HTR-8/SVneo (cell line): ENCODE results near the gene ZNF423.

Source experiments
- DNase-seq: peaks from one replicate; pipeline ENCODE4 v3.0.0; 2011; ENCODE audit warnings: low spot score, mixed read lengths; ENCODE audit not compliant: insufficient read length
- FAIRE-seq: peaks from 2 replicates; lab custom pipeline; 2011; peaks lifted over from hg19 to GRCh38; lab: Jason Lieb, UNC

The ZNF423 gene

GRCh38 chr16:49483251-49483650 is 372.7 kb downstream of the ZNF423 start:
- DNase-seq (no peak), FAIRE-seq (no peak)

GRCh38 chr16:49482690-49483089 is 373.2 kb downstream of the ZNF423 start:
- no peak for FAIRE-seq
- no peak for DNase-seq

DNA sequence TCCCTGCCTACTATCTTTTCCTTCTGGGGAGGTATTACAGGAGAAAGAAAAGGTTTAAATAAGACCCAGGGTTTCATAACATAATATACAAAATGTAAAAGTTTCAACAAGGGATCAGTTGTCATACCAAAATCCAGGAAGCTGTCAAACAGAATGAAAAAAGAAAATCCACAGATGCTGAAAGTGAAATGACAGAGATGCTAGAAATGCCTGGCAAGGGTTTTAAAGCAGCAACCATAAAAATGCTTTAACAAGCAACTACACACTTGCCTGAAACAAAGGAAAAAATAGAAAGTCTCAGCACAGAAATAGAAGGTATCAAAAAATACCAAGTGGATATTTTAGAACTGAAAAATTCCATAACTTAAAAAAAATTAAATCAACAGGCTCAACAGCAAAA is 377.3 kb downstream of the ZNF423 start:
- DNase-seq (no peak), FAIRE-seq (no peak)

GRCh38 chr16:49478107-49478506 is 377.8 kb downstream of the ZNF423 start:
- DNase-seq: no peak
- FAIRE-seq: no peak

DNA sequence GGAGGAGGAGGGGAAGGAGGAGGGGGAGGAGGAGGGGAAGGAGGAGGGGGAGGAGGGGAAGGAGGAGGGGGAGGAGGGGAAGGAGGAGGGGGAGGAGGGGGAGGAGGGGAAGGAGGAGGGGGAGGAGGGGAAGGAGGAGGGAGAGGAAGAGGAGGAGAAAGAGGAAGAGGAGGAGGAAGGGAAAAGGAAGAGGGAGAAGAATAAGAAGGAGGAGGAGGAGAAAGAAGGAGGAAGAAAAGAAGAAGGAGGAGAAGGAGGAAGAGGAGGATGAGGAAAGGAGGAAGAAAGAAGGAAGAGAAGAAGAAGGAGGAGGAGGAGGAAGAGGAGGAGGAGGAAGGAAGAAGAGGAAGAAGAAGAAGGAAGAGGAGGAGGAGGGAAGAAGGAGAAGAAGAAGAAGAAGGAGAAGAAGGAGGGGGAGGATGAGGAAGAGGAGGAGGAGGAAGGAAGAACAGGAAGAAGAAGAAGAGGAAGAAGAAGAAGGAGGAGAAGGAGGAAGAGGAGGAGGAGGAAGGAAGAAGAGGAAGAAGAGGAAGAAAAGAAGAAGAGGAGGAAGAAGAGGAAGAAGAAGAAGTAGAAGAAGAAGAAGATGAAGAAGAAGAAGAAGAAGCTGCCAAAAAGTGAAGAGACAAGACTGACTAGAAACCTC is 378.5 kb downstream of the ZNF423 start:
- FAIRE-seq: no peak
- no peak for DNase-seq

GRCh38 chr16:49474741-49475140 is 381.2 kb downstream of the ZNF423 start:
- no peak for DNase-seq
- no peak for FAIRE-seq

- no peak for DNase-seq
- no peak for FAIRE-seq
Measured at GRCh38 chr16:49473773-49474172, 382.1 kb downstream of the ZNF423 start.

DNA sequence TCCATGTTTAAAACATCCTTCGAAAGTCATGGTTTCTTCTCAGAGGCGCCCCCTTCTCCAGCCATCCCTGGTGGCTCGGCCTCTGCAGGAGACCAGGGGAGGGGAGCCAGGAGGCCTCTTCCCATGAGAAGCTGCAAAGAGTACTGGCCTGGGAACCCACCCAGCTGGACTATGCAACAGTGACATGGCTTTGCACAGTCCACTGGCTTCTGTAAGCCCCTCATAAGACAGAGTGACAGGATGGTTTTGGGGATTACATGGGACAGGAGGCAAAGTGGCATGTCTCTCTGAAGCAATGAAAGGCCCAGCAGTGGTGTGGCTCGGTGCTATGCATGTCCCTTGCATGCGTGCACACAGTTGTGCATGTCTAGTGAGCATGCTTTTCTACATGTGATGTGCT is 382.8 kb downstream of the ZNF423 start:
- FAIRE-seq: no peak
- no peak for DNase-seq

DNA sequence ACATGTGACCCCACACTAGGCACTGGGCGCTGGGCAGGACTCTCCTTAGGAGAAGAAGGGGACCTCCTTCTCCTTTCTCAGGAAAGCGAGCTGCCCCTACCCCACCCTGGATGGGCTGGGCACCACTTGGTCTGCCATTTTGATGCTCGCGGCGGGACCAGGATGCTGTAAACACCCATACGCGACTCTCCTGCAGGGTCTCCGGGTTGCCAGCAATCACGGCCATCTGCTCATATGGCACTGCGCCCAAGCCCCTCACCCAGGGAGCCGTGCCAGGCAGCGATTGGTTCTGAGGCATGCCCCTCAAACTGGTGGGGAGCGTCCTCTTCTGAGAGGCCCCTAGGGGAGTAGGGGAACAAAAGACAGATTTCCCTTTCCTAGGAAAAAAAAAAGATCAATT is 383.3 kb downstream of the ZNF423 start:
- DNase-seq: no peak

GRCh38 chr16:49471038-49471727 is 384.7 kb downstream of the ZNF423 start:
- DNase-seq: no peak
- no peak for FAIRE-seq

More for the DNA sequence above, 383.3 kb downstream of the ZNF423 start:
- no peak for FAIRE-seq

DNA sequence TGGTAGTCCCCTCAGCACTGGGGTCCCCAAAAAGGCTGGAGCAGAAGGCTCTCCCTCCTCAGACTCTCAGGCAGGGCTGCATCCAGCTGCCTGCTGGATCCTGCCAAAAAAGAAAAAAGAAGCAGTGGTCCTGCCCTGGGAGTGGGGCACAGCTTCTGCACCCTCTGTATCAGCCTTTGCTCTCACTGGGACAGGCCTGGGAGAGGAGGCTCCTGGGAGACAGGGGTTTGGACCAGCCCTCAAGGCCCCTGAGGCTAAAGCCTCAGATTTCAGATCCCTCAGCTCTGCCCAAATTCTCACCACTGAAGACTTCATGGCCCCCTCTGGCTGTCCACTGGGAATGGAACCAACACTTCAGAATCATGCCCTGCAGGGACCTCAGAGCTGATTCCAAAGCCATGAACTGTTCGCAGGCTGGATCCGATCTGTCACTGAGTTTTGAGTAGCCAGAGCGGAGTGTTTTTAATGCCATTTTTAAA is 385.4 kb downstream of the ZNF423 start:
- FAIRE-seq (no peak), DNase-seq (no peak)

- no peak for DNase-seq
- FAIRE-seq: no peak
Measured at GRCh38 chr16:49469930-49470451, 385.9 kb downstream of the ZNF423 start.

- FAIRE-seq: no peak
- DNase-seq: no peak
Measured at GRCh38 chr16:49469311-49469670, 386.6 kb downstream of the ZNF423 start.

- DNase-seq: no peak
- no peak for FAIRE-seq
Measured at GRCh38 chr16:49468611-49469310, 387.2 kb downstream of the ZNF423 start.

DNA sequence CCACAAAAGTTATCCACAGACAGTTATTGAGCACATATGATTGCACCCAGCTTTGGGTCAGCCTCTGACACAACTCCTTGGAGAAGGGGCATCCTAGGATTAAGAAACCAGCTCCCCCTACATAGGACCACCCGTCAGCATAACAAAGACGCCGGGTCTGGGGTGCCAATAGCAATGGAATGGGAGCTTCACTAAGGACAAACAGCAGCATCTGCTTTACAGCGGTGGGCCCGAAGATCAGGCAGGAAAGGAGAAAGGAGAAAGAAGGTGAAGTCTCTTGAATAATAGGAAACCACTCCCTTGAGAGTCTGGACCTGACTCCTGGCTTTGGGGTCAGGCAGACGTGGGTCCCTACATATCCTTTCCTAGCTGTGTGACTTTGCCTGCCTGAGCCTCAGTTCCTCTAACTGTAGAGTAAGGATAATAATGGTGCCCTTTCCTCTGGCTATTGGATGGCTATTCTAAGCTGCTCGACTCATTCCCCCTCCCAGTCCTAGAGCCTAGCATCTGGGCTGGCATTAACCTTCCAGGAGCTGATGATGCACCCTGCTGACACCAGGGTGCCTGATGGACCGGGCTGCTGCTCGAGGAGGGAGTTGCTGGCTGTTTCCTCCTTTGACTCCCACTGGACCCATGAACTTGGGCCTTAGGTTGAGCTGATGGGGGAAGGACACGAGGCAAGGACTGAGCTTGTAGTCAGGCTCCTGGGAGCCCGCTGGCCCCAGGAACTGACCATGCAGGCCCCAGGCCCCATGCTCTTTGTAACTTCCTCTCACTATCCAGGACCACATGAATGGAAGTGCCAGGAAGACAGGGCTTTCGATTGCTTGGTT is 388.2 kb downstream of the ZNF423 start:
- DNase-seq: no peak
- FAIRE-seq: no peak

- DNase-seq: no peak
- no peak for FAIRE-seq
Measured at GRCh38 chr16:49466881-49467280, 389.0 kb downstream of the ZNF423 start.

GRCh38 chr16:49466529-49466831 is 389.4 kb downstream of the ZNF423 start:
- FAIRE-seq (no peak), DNase-seq (no peak)

- DNase-seq (no peak), FAIRE-seq (no peak)
Measured at GRCh38 chr16:49465661-49466528, 390.0 kb downstream of the ZNF423 start.

DNA sequence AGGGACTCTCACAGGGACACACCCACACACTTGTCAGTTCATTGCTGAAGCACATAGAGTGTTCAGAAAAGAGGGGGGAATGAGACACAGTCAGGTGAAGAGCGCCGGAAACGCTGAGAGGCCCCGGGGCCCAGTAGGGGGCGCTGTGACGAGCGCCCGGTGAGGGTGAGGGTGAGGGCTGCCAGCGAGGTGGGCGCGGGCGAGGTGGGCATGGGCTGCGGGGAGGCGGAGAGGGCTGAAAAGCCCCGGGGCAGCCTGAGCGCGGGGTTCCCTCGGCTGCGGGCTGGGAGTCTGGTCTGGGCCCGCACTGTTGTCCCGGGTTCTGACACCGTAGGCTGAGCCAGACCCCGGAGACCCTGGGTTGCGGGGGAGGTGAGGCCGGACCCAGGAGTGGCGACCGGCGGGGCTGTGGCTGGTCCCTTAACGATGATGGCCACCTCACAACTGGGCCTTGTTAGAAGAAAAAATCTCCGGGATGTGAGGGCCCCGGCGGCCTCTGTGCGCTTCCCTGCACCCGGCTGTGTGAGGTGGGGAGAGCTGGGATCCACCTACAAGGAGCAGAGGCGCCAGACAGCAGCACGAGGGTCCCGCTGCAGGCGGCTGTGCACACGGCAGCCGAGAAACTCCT is 390.9 kb downstream of the ZNF423 start:
- DNase-seq: no peak
- no peak for FAIRE-seq
